Endothelial cell of umbilical vein (primary cell): ENCODE results near the gene MCUR1. TPM values are rescaled to one million over a fixed set of nuclear protein-coding genes. Genes with fewer than 3 reads are reported as not detected.

Experiments used
- BruUV-seq: library from RNA; stranded (reverse); fragments of 400-500 nt; replicated peaks from 2 replicates; lab custom pipeline; 2021; lab: Mats Ljungman, UMichigan
- CTCF ChIA-PET: fragments of 300-600, 350-600 bp; sonication (Branson Sonifier 250); formaldehyde crosslinking; loops from one replicate; lab custom pipeline; 2021; ENCODE audit warnings: antibody characterized with exemption, inconsistent platforms; lab: Charles Lee
- POLR2A ChIA-PET: fragments of 300-600, 350-600 bp; sonication (Branson Sonifier 250); formaldehyde crosslinking; loops from one replicate; lab custom pipeline; 2021; ENCODE audit warnings: antibody characterized with exemption, inconsistent platforms; lab: Charles Lee
- DNase-seq: peaks from one replicate; pipeline ENCODE4 v3.0.0-alpha.2; 2011; ENCODE audit warnings: low read depth, low spot score
- FAIRE-seq: peaks from 2 replicates; lab custom pipeline; 2011; peaks lifted over from hg19 to GRCh38; lab: Jason Lieb, UNC
- H2AFZ ChIP-seq: 2 replicates; pipeline ENCODE4 v1.6.0; 2012; ENCODE audit warnings: low read depth, low read length, control low read depth, inconsistent platforms
- H3K27ac ChIP-seq: 2 replicates; pipeline ENCODE4 v1.5.1; 2011; ENCODE audit warnings: low read depth, mild to moderate bottlenecking, control low read depth, low read length, moderate library complexity; ENCODE audit not compliant: insufficient read depth
- H3K27me3 ChIP-seq, 2 experiments: 2 replicates each; pipeline versions ENCODE4 v1.6.0 to v1.6.1; 2011; ENCODE audit warnings: low read length in 2 of 2, mixed read lengths in 1 of 2; ENCODE audit not compliant: control insufficient read depth in 2 of 2, insufficient read depth in 2 of 2
- H3K36me3 ChIP-seq, 2 experiments: 2 replicates in 1 of 2; 3 replicates in 1 of 2; pipeline ENCODE4 v1.5.1; 2011; ENCODE audit warnings: low read length in 2 of 2, mild to moderate bottlenecking in 1 of 2, moderate library complexity in 1 of 2; ENCODE audit not compliant: control insufficient read depth in 2 of 2, insufficient read depth in 2 of 2; ENCODE audit errors: extremely low read depth in 1 of 2
- H3K4me1 ChIP-seq: 3 replicates; pipeline ENCODE4 v1.5.1; 2011; ENCODE audit warnings: mild to moderate bottlenecking, low read length; ENCODE audit not compliant: control insufficient read depth, insufficient read depth; ENCODE audit errors: extremely low read depth
- H3K4me2 ChIP-seq: 2 replicates; pipeline ENCODE4 v1.6.1; 2011; ENCODE audit warnings: low read length, control low read depth, mixed read lengths; ENCODE audit not compliant: insufficient read depth
- H3K4me3 ChIP-seq, 3 experiments: fragments of 200-600 bp in 1 of 3; sonication (generic), shearing (Covaris generic) in 1 of 3; replicated peaks in 1 of 3; 2 replicates each; pipeline ENCODE4 v1.5.1; 2011 to 2016; ENCODE audit warnings: control low read depth in 3 of 3, low read length in 3 of 3, mild to moderate bottlenecking in 2 of 3, inconsistent platforms in 1 of 3, low read depth in 1 of 3, moderate library complexity in 1 of 3; ENCODE audit not compliant: insufficient read depth in 1 of 3
- H3K79me2 ChIP-seq: 2 replicates; pipeline ENCODE4 v1.6.0; 2012; ENCODE audit warnings: low read length, inconsistent platforms; ENCODE audit not compliant: control insufficient read depth, insufficient read depth
- H3K9ac ChIP-seq: replicated peaks from 2 replicates; pipeline ENCODE3; 2011; ENCODE audit warnings: low read length, control low read depth; ENCODE audit not compliant: insufficient read depth; ENCODE audit errors: extremely low read depth
- H3K9me1 ChIP-seq: replicated peaks from 3 replicates; pipeline ENCODE4 v1.6.0; 2011; ENCODE audit warnings: mild to moderate bottlenecking, low read length; ENCODE audit not compliant: control insufficient read depth, insufficient read depth; ENCODE audit errors: extremely low read depth
- H3K9me3 ChIP-seq: replicated peaks from 2 replicates; pipeline ENCODE4 v1.5.1; 2012; ENCODE audit warnings: low read length, inconsistent platforms; ENCODE audit not compliant: control insufficient read depth, insufficient read depth
- H4K20me1 ChIP-seq: replicated peaks from 2 replicates; pipeline ENCODE3; 2011; ENCODE audit warnings: mild to moderate bottlenecking, low read length; ENCODE audit not compliant: control insufficient read depth, insufficient read depth; ENCODE audit errors: extremely low read depth
- CTCF ChIP-seq, 2 donors: IDR thresholded peaks; 1 replicate in 1 of 2; 2 replicates in 1 of 2; pipeline ENCODE4 v1.5.1; 2011; ENCODE audit warnings: low read length in 2 of 2, mild to moderate bottlenecking in 2 of 2, moderate library complexity in 2 of 2, control low read depth in 1 of 2, inconsistent platforms in 1 of 2, low read depth in 1 of 2; ENCODE audit not compliant: insufficient read depth in 1 of 2; ENCODE audit errors: extremely low read depth in 1 of 2
- EZH2 ChIP-seq: IDR thresholded peaks from 2 replicates; pipeline ENCODE4 v1.6.1; 2012; ENCODE audit warnings: borderline replicate concordance, low read depth, mild to moderate bottlenecking, moderate library complexity, low read length, inconsistent platforms; ENCODE audit not compliant: severe bottlenecking
- FOS ChIP-seq: IDR thresholded peaks from 2 replicates; pipeline ENCODE4 v1.6.1; 2011; ENCODE audit warnings: mild to moderate bottlenecking, low read length, moderate library complexity, borderline replicate concordance; ENCODE audit not compliant: insufficient read depth
- GATA2 ChIP-seq: IDR thresholded peaks from 2 replicates; pipeline ENCODE4 v1.7.0; 2011; ENCODE audit warnings: low read depth, mild to moderate bottlenecking, moderate library complexity, mixed read lengths, low read length; ENCODE audit not compliant: insufficient read length, insufficient read depth
- JUN ChIP-seq: IDR thresholded peaks from 2 replicates; pipeline ENCODE4 v1.6.1; 2011; ENCODE audit warnings: borderline replicate concordance, low read depth; ENCODE audit not compliant: insufficient read length, insufficient read depth
- MAX ChIP-seq: IDR thresholded peaks from 2 replicates; pipeline ENCODE4 v1.6.1; 2011; ENCODE audit not compliant: insufficient read depth, insufficient read length
- MYC ChIP-seq: IDR thresholded peaks from one replicate; pipeline ENCODE4 v1.6.1; 2011; ENCODE audit warnings: mild to moderate bottlenecking, low read depth, low read length
- POLR2A ChIP-seq: IDR thresholded peaks from 2 replicates; pipeline ENCODE4 v1.6.1; 2012; ENCODE audit warnings: low read depth, mild to moderate bottlenecking, control low read depth, low read length
- POLR2AphosphoS5 ChIP-seq: IDR thresholded peaks from 2 replicates; pipeline ENCODE4 v1.6.1; 2012; ENCODE audit warnings: low read depth, mild to moderate bottlenecking, control low read depth, low read length, moderate library complexity; ENCODE audit not compliant: insufficient read depth
- dilution Hi-C: fragments of 300-500 bp; cut with MboI; formaldehyde crosslinking; loops from one replicate; pipeline ENCODE4 v1.15.0; 2019; ENCODE audit warnings: low sequenced_read_pairs; ENCODE audit not compliant: extremely low pct_ligation_motif_present
- intact Hi-C: fragments of 100-400 bp; cut with micrococcal nuclease; formaldehyde crosslinking; loops from one replicate; pipeline ENCODE4 v1.10.0; 2022
- polyA plus RNA-seq, 4 experiments: library from polyadenylated mRNA; depleted of rRNA in 3 of 4; stranded (reverse) in 3 of 4; unstranded in 1 of 4; fragments of >200 nt; gene quantifications; 2 replicates each; pipeline versions ENCODE4 v1.2.1 to v1.2.3, GENCODE V29; 2011 to 2012; ENCODE audit warnings: missing spikeins in 1 of 4
- total RNA-seq: library from RNA; stranded (reverse); gene quantifications from 2 replicates; pipeline ENCODE4 v1.2.3, GENCODE V29; 2021

MCUR1 gene
- total and polyA plus RNA-seq, 2 donors (not counting 3 experiments of a cell fraction or from before 2014, with no cell fraction given) = 6.2 to 21.2 TPM

GRCh38 chr6:13847326-13848050 is 33.1 kb upstream of the MCUR1 start:
- no peak overlapping the region for H2AFZ ChIP-seq
- H3K4me1 ChIP-seq = no peaks in the 10 kb centered on the region
- H3K27ac ChIP-seq = no peak overlapping the region
- DNase-seq (no peak), FAIRE-seq (no peak)
- POLR2A ChIA-PET = no interaction called here
- intact Hi-C loops = no loop called here
- H4K20me1 ChIP-seq = no peaks in the 10 kb centered on the region
- no TSS peak for BruUV-seq
- no peaks in the 10 kb centered on the region for H3K9me1 ChIP-seq
- CTCF ChIA-PET = no interaction called here
- H3K4me2 ChIP-seq = no peak overlapping the region
- H3K9ac ChIP-seq = no peak overlapping the region
- H3K9me3 ChIP-seq = no peaks in the 10 kb centered on the region
- H3K79me2 ChIP-seq = no peaks in the 10 kb centered on the region
- dilution Hi-C loops = no loop called here
- no peaks in the 10 kb centered on the region for H3K27me3 ChIP-seq
- TF ChIP-seq MYC = no peak
- no peak for TF ChIP-seq POLR2A
- no peak for TF ChIP-seq MAX
- TF ChIP-seq EZH2 = no peak
- TF ChIP-seq JUN = no peak
- TF ChIP-seq CTCF (IDR thresholded peaks at IDR 0.05; ENCODE audit: extremely low read depth in 1 of 2, insufficient read depth in 1 of 2, low read depth in 1 of 2, low read length in 2 of 2) = no peak
- TF ChIP-seq GATA2 = no peak
- no peak for TF ChIP-seq POLR2AphosphoS5
- no peak for TF ChIP-seq FOS
- H3K4me3 ChIP-seq = no peak overlapping the region
- H3K36me3 ChIP-seq = no peaks in the 10 kb centered on the region
